Right lobe of liver (tissue), 6 donors: ENCODE data around the gene APLP2. TPM values are rescaled to one million over a fixed set of nuclear protein-coding genes. Genes with fewer than 3 reads are reported as not detected.

ENCODE experiments used
- ATAC-seq, 4 donors: fragments of 200-7000 bp; cut with Tn5 transposase; one replicate each; pipeline ENCODE4 v1.9.1; 2020; ENCODE audit warnings: mild to moderate bottlenecking in 4 of 4, moderate library complexity in 4 of 4
- DNase-seq, 3 donors: peaks; one replicate each; pipeline ENCODE4 v3.0.0-alpha.2; 2020
- H3K27ac ChIP-seq, 3 donors: fragments of 200-600 bp; one replicate each; pipeline ENCODE4 v1.8.0; 2022
- H3K27me3 ChIP-seq, 2 donors: fragments of 200-600 bp; one replicate each; pipeline ENCODE4 v1.8.0; 2022
- H3K36me3 ChIP-seq, 4 donors: fragments of 200-600 bp; sonication (generic) in 1 of 4; one replicate each; pipeline versions ENCODE4 v1.5.1 to v1.8.0; 2017 to 2022; ENCODE audit warnings: control low read depth in 1 of 4
- H3K4me1 ChIP-seq, 4 donors: fragments of 200-600 bp; sonication (generic) in 1 of 4; one replicate each; pipeline versions ENCODE4 v1.5.1 to v1.8.0; 2017 to 2022; ENCODE audit warnings: control low read depth in 1 of 4
- H3K4me3 ChIP-seq, 3 donors: fragments of 200-600 bp; one replicate each; pipeline ENCODE4 v1.8.0; 2022
- H3K9me3 ChIP-seq, 4 donors: fragments of 200-600 bp; sonication (generic) in 1 of 4; one replicate each; pipeline versions ENCODE4 v1.5.1 to v1.8.0; 2017 to 2022; ENCODE audit warnings: control low read depth in 1 of 4
- CTCF ChIP-seq, 4 donors: fragments of 200-600 bp in 3 of 4; fragments of 450-650 bp in 1 of 4; IDR thresholded peaks; one replicate each; pipeline versions ENCODE4 v1.5.1 to v1.8.0; 2016 to 2022; ENCODE audit warnings: antibody characterized with exemption in 4 of 4, mild to moderate bottlenecking in 2 of 4
- POLR2A ChIP-seq: fragments of 450-650 bp; IDR thresholded peaks from one replicate; pipeline ENCODE4 v1.6.1; 2017; ENCODE audit warnings: antibody characterized with exemption, mild to moderate bottlenecking
- WGBS: methylation state at CpG from one replicate; pipeline ENCODE4 v1.1.6; 2018; ENCODE audit warnings: low coverage, low lambda C conversion rate; ENCODE audit not compliant: insufficient coverage; ENCODE audit errors: missing lambda C conversion rate; 5-methylcytosine and 5-hydroxymethylcytosine counted together
- intact Hi-C, 2 donors: fragments of 100-400 bp; cut with DNase I; formaldehyde crosslinking; loops; one replicate each; pipeline versions ENCODE4 v1.11.2 to v1.14.1; 2022
- total RNA-seq, 6 experiments: library from RNA; depleted of rRNA in 2 of 6; stranded (reverse); fragments of >200 nt in 2 of 6; fragmentation: NEBNext Ultra II Directional in 3 of 6; extraction: Animal tissue kit (Norgen Biotek cat#: 25700) in 3 of 6; gene quantifications; one replicate each; pipeline versions ENCODE4 v1.1.0 to v1.2.4, GENCODE V29; 2016 to 2023
- donor health status: DM: no; HTN: yes; CAD: no.
- donor health status: DM: no; HTN: no; CAD: no.
- donor health status: DM: no; HTN: no; CAD: no.
- donor health status: DM: no; HTN: yes; CAD: no.
- donor health status: DM: no; HTN: yes; CAD: no.

The APLP2 gene
- total RNA-seq, 6 experiments from 2014 or later: 184 to 255 (median 252) TPM

- Histone ChIP-seq H3K4me3 (no peak overlapping the region), H3K27me3 (no peaks in the 10 kb centered on the region), H3K36me3 (no peaks in the 10 kb centered on the region), H3K9me3 (no peaks in the 10 kb centered on the region), H3K27ac (no peak overlapping the region), H3K4me1 (peaks cover 0 to 24% (median 0%) of the 10 kb centered on the region in 4 donors)
- intact Hi-C loops: loop anchor here in 1 of 2 donors (10.0 kb wide), 1 partner anchor 62 kb away; the partner anchor contains the start of gene PRDM10
- TF ChIP-seq POLR2A (no peak), CTCF (IDR thresholded peaks at IDR 0.05) (no peak)
- ATAC-seq (no peak), DNase-seq (no peak)
- WGBS: 31% methylated on average over 5 of the region's 5 CpGs
Measured at GRCh38 chr11:130066338-130066737, 3.4 kb upstream of the APLP2 start.

GRCh38 chr11:130068546-130068985, 1.1 kb upstream of the APLP2 start:
- intact Hi-C loops: loop anchor here in 1 of 2 donors (10.0 kb wide), 1 partner anchor 64 kb away; the partner anchor contains the start of gene PRDM10
- DNase-seq (no peak), ATAC-seq (peak in 2 of 4 donors; percentile 3 to 9)
- peak overlapping the region; percentile 65 to 89 (median 82) for H3K4me3 ChIP-seq
- TF ChIP-seq POLR2A (no peak), CTCF (IDR thresholded peaks at IDR 0.05) (no peak)
- H3K27ac ChIP-seq: peak overlapping the region; percentile 75 to 95 (median 92)
- peaks cover 0 to 35% (median 0%) of the 10 kb centered on the region in 4 donors for H3K4me1 ChIP-seq
- 28% methylated on average over 15 of the region's 18 CpGs for WGBS
- no peaks in the 10 kb centered on the region for H3K27me3 ChIP-seq
- no peaks in the 10 kb centered on the region for H3K36me3 ChIP-seq
- H3K9me3 ChIP-seq: no peaks in the 10 kb centered on the region

GRCh38 chr11:130068986-130069658, 572 bp upstream of the APLP2 start:
- WGBS: under 1% methylated on average over 26 of the region's 53 CpGs
- TF ChIP-seq POLR2A: peak; percentile 38
- TF ChIP-seq CTCF (IDR thresholded peaks at IDR 0.05): peak in 2 of 4 donors; percentile 13 to 33
- peak overlapping the region; percentile 65 to 89 (median 82) for H3K4me3 ChIP-seq
- peak overlapping the region; percentile 75 to 95 (median 92) for H3K27ac ChIP-seq
- H3K9me3 ChIP-seq: no peaks in the 10 kb centered on the region
- intact Hi-C loops: loop anchor here in 1 of 2 donors (10.0 kb wide), 1 partner anchor 64 kb away; the partner anchor contains the start of gene PRDM10
- DNase-seq (peak; percentile 79 to 88 (median 87)), ATAC-seq (peak; percentile 66 to 83 (median 76))
- H3K4me1 ChIP-seq: peaks cover 0 to 35% (median 0%) of the 10 kb centered on the region in 4 donors
- no peaks in the 10 kb centered on the region for H3K36me3 ChIP-seq
- H3K27me3 ChIP-seq: no peaks in the 10 kb centered on the region

- Histone ChIP-seq H3K4me3 (peak overlapping the region; percentile 69 to 89 (median 82)), H3K4me1 (peaks cover 0 to 35% (median 0%) of the 10 kb centered on the region in 4 donors), H3K9me3 (no peaks in the 10 kb centered on the region), H3K27me3 (no peaks in the 10 kb centered on the region), H3K36me3 (no peaks in the 10 kb centered on the region), H3K27ac (peak overlapping the region; percentile 83 to 95 (median 89))
- TF ChIP-seq POLR2A (no peak), CTCF (IDR thresholded peaks at IDR 0.05) (peak in 3 of 4 donors; percentile 3 to 12 (median 7))
- DNase-seq (peak; percentile 59 to 74 (median 62)), ATAC-seq (peak in 3 of 4 donors; percentile 4 to 22 (median 22))
- intact Hi-C loops: no loop called here
- 7% methylated on average over 3 of the region's 100 CpGs for WGBS
Measured at GRCh38 chr11:130070109-130070845, 583 bp downstream of the APLP2 start.
